Central memory CD4-positive, alpha-beta T cell (primary cell): Measurements from ENCODE around the gene C1QTNF12.

Experiments
- DNase-seq: peaks from one replicate; pipeline ENCODE4 v3.0.0; 2022

The C1QTNF12 gene

GRCh38 chr1:1281533-1282321, 35.2 kb upstream of the C1QTNF12 start:
- DNase-seq, result no peak

GRCh38 chr1:1280782-1281481, 34.4 kb upstream of the C1QTNF12 start:
- DNase-seq, result no peak

- no peak for DNase-seq
Observed at GRCh38 chr1:1279028-1279427, 32.5 kb upstream of the C1QTNF12 start.

- DNase-seq, result no peak
Observed at GRCh38 chr1:1278620-1279019, 32.1 kb upstream of the C1QTNF12 start.

GRCh38 chr1:1275836-1276235, 29.3 kb upstream of the C1QTNF12 start:
- DNase-seq, result no peak

- no peak for DNase-seq
Observed at GRCh38 chr1:1274931-1275431, 28.5 kb upstream of the C1QTNF12 start.

- DNase-seq, result no peak
Observed at GRCh38 chr1:1274299-1274930, 27.9 kb upstream of the C1QTNF12 start.

GRCh38 chr1:1273512-1274298, 27.2 kb upstream of the C1QTNF12 start, which contains the start of gene UBE2J2:
UBE2J2 (minus strand) TSS chr1:1273854; CDS start chr1:1267992, 5,862 bp downstream.
- DNase-seq, result peak; percentile 87

GRCh38 chr1:1273209-1273511, 26.6 kb upstream of the C1QTNF12 start:
- no peak for DNase-seq

GRCh38 chr1:1272341-1273208, 26.1 kb upstream of the C1QTNF12 start:
- no peak for DNase-seq

GRCh38 chr1:1270813-1271212, 24.3 kb upstream of the C1QTNF12 start:
- DNase-seq, result no peak

GRCh38 chr1:1268284-1268682, 21.8 kb upstream of the C1QTNF12 start:
- no peak for DNase-seq

- no peak for DNase-seq
Observed at GRCh38 chr1:1267488-1268283, 21.2 kb upstream of the C1QTNF12 start.

- DNase-seq, result no peak
Observed at GRCh38 chr1:1264868-1265272, 18.3 kb upstream of the C1QTNF12 start.

- DNase-seq, result no peak
Observed at GRCh38 chr1:1264026-1264425, 17.5 kb upstream of the C1QTNF12 start.

- no peak for DNase-seq
Observed at GRCh38 chr1:1262758-1263157, 16.2 kb upstream of the C1QTNF12 start.

GRCh38 chr1:1262071-1262470, 15.5 kb upstream of the C1QTNF12 start:
- DNase-seq, result no peak

- DNase-seq, result no peak
Observed at GRCh38 chr1:1260843-1261560, 14.5 kb upstream of the C1QTNF12 start.

GRCh38 chr1:1259951-1260600, 13.6 kb upstream of the C1QTNF12 start:
- no peak for DNase-seq

- no peak for DNase-seq
Observed at GRCh38 chr1:1259540-1259939, 13.0 kb upstream of the C1QTNF12 start.
